ENCODE results near the gene SYNGAP1.
"Not testable (repeated sequence)": the region's sequence is repeated elsewhere in the genome, so short reads cannot be mapped to it uniquely, and the experiment has no call there.

Gene SYNGAP1

GRCh38 chr6:33483678-33484077 lies 63.8 kb downstream of the SYNGAP1 start:
- DNase-seq = no peak

- DNase-seq = not testable (repeated sequence)
Observed at GRCh38 chr6:33484673-33485262, 64.9 kb downstream of the SYNGAP1 start.

GRCh38 chr6:33485680-33486079 lies 65.8 kb downstream of the SYNGAP1 start:
- DNase-seq = not testable (repeated sequence)

- no peak for DNase-seq
Observed at GRCh38 chr6:33488339-33488738, 68.5 kb downstream of the SYNGAP1 start.

- DNase-seq = no peak
Observed at GRCh38 chr6:33490198-33490597, 70.3 kb downstream of the SYNGAP1 start.

GRCh38 chr6:33490621-33491020 lies 70.8 kb downstream of the SYNGAP1 start:
- DNase-seq = no peak

GRCh38 chr6:33492093-33492492 lies 72.2 kb downstream of the SYNGAP1 start:
- DNase-seq = no peak

- DNase-seq = no peak
Observed at GRCh38 chr6:33497157-33497556, 77.3 kb downstream of the SYNGAP1 start.

GRCh38 chr6:33502486-33502885 lies 82.6 kb downstream of the SYNGAP1 start:
- DNase-seq = no peak

GRCh38 chr6:33504486-33504885 lies 84.6 kb downstream of the SYNGAP1 start:
- no peak for DNase-seq

All from activated CD4-positive, alpha-beta T cell treated with anti-CD3 and anti-CD28 coated beads for 1 hour (primary cell).